ENCODE data around the gene NDST3. TPM values are rescaled to one million over a fixed set of nuclear protein-coding genes. Genes with fewer than 3 reads are reported as not detected.

The NDST3 gene
- not detected in 5 replicates for total RNA-seq (2022; extraction: Qiagen RNA extraction)

DNA sequence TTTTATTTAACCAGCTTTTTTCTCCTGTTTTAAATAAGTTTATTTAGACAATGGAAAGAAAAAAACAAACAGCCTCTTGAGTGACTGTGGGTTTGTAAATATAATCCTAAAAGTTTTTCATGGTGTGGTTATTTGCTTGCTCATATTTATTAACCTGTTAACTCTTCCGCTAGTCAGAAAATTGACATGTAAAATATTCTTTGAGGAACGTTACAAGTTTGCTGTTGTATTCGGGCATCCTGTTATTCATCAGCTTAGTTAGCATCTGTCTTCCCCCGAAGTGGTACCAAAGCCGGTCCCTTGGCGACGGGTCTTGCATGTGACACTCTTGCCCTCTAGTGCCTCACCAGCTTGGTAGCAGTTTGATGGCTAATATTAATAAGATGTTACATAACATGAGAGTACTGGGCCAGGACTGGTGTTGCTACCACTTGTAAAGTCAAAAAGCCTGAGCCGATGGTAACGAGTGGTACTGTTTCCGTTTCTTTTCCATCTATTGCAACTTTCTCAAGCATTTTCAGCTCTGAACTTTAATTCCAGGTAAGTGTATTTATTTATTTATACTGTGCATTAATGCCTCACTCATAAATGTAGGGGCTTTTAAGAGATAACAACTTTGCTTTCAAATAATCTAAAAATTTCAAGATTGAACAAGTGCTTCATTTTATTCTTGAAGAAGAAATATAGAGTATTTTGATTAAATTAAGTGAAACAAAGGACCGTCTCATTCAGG is at the start of gene NDST3:
Gene NDST3 (plus strand): TSS at position 434 of the 733 bp plus-strand sequence. CDS start 19,425 bp downstream, outside the sequence.

All from A549 treated with dexamethasone at 1 μM for 4 hours (cell line).